B cell (primary cell): ENCODE data around the gene ARHGEF10L. TPM values are rescaled to one million over a fixed set of nuclear protein-coding genes. Genes with fewer than 3 reads are reported as not detected.

ENCODE experiments used
- ATAC-seq: fragments of 200-7000 bp; cut with Tn5 transposase; one replicate; pipeline ENCODE4 v1.10.0; 2021; ENCODE audit warnings: low read depth, mild to moderate bottlenecking, moderate number of reproducible peaks, moderate library complexity
- CTCF ChIA-PET: fragments of 350-600 bp; sonication (Branson Sonifier 250); formaldehyde crosslinking; loops from one replicate; lab custom pipeline; 2021; ENCODE audit warnings: antibody characterized with exemption, inconsistent platforms; lab: Charles Lee
- POLR2A ChIA-PET: fragments of 350-600 bp; sonication (Branson Sonifier 250); formaldehyde crosslinking; loops from one replicate; lab custom pipeline; 2021; ENCODE audit warnings: antibody characterized with exemption; lab: Charles Lee
- DNase-seq: peaks from one replicate; pipeline ENCODE4 v3.0.0; 2013
- H2AFZ ChIP-seq: 2 replicates; pipeline ENCODE4 v1.6.1; 2012; ENCODE audit warnings: mild to moderate bottlenecking, low read depth, low read length; ENCODE audit not compliant: insufficient read depth, poor library complexity, severe bottlenecking
- H3K27ac ChIP-seq, 2 donors: 1 replicate in 1 of 2; 2 replicates in 1 of 2; pipeline ENCODE4 v1.5.1; 2012 to 2013; ENCODE audit warnings: low read length in 2 of 2, mild to moderate bottlenecking in 2 of 2, moderate library complexity in 1 of 2
- H3K27me3 ChIP-seq, 4 experiments: fragments of 200-600 bp in 1 of 4; sonication (generic) in 1 of 4; replicated peaks in 1 of 4; 1 replicate in 2 of 4; 2 replicates in 2 of 4; pipeline versions ENCODE4 v1.6.1 to v1.7.0; 2013 to 2016; ENCODE audit warnings: low read length in 3 of 4, mild to moderate bottlenecking in 2 of 4, mixed read lengths in 1 of 4, moderate library complexity in 1 of 4; ENCODE audit not compliant: insufficient read depth in 4 of 4, control insufficient read depth in 3 of 4; ENCODE audit errors: control extremely low read depth in 1 of 4
- H3K36me3 ChIP-seq, 2 experiments: replicated peaks in 1 of 2; 1 replicate in 1 of 2; 2 replicates in 1 of 2; pipeline versions ENCODE4 v1.6.1 to v1.7.1; 2013; ENCODE audit warnings: low read length in 1 of 2; ENCODE audit not compliant: insufficient read depth in 2 of 2, control insufficient read depth in 1 of 2; ENCODE audit errors: control extremely low read depth in 1 of 2, extremely low read depth in 1 of 2
- H3K4me1 ChIP-seq, 2 donors: fragments of 200-600 bp in 1 of 2; sonication (generic) in 1 of 2; 1 replicate in 1 of 2; 2 replicates in 1 of 2; pipeline versions ENCODE4 v1.5.1 to v1.6.1; 2013 to 2017; ENCODE audit warnings: low read length in 2 of 2; ENCODE audit not compliant: control insufficient read depth in 2 of 2, insufficient read depth in 2 of 2
- H3K4me2 ChIP-seq: replicated peaks from 2 replicates; pipeline ENCODE3; 2012; ENCODE audit warnings: mild to moderate bottlenecking, low read depth, low read length; ENCODE audit not compliant: poor library complexity, severe bottlenecking
- H3K4me3 ChIP-seq, 5 experiments: fragments of 200-600 bp in 1 of 5; sonication (generic) in 1 of 5; 1 replicate in 3 of 5; 2 replicates in 2 of 5; pipeline versions ENCODE4 v1.5.1 to v1.7.0; 2011 to 2016; ENCODE audit warnings: low read length in 4 of 5, mild to moderate bottlenecking in 4 of 5, low read depth in 2 of 5, control low read depth in 1 of 5, moderate library complexity in 1 of 5; ENCODE audit not compliant: insufficient read depth in 1 of 5; ENCODE audit errors: control extremely low read depth in 1 of 5, extremely low read depth in 1 of 5
- H3K79me2 ChIP-seq: fragments of 200-600 bp; sonication (generic); one replicate; pipeline ENCODE4 v1.6.0; 2016; ENCODE audit warnings: low read length; ENCODE audit not compliant: control insufficient read depth, insufficient read depth
- H3K9ac ChIP-seq: fragments of 200-600 bp; sonication (generic); 2 replicates; pipeline ENCODE4 v1.6.1; 2017; ENCODE audit warnings: mild to moderate bottlenecking, low read length, moderate library complexity
- H3K9me3 ChIP-seq, 3 donors: one replicate each; pipeline versions ENCODE4 v1.6.1 to v1.7.1; 2013; ENCODE audit warnings: low read length in 2 of 3; ENCODE audit not compliant: control insufficient read depth in 2 of 3, insufficient read depth in 1 of 3; ENCODE audit errors: control extremely low read depth in 1 of 3
- H4K20me1 ChIP-seq: 2 replicates; pipeline ENCODE4 v1.6.0; 2012; ENCODE audit warnings: mild to moderate bottlenecking, low read length; ENCODE audit not compliant: insufficient read depth, control insufficient read depth, poor library complexity, severe bottlenecking
- H3K27ac Mint-ChIP-seq: one replicate; pipeline ENCODE4 v1.8.0; 2021; ENCODE audit warnings: mixed read lengths
- H3K27me3 Mint-ChIP-seq: one replicate; pipeline ENCODE4 v1.8.0; 2021; ENCODE audit warnings: mixed read lengths
- H3K4me1 Mint-ChIP-seq: one replicate; pipeline ENCODE4 v1.8.0; 2021; ENCODE audit warnings: mixed read lengths
- H3K4me3 Mint-ChIP-seq: one replicate; pipeline ENCODE4 v1.8.0; 2021; ENCODE audit warnings: mixed read lengths
- H3K9me3 Mint-ChIP-seq: one replicate; pipeline ENCODE4 v1.8.0; 2022; ENCODE audit warnings: mixed read lengths; ENCODE audit not compliant: insufficient read depth
- EZH2 ChIP-seq: IDR thresholded peaks from 2 replicates; pipeline ENCODE4 v1.6.1; 2012; ENCODE audit warnings: borderline replicate concordance, low read depth, mild to moderate bottlenecking, moderate library complexity, low read length; ENCODE audit not compliant: insufficient read depth, poor library complexity, severe bottlenecking
- WGBS: methylation state at CpG from one replicate; pipeline ENCODE4 v1.1.5; 2013; ENCODE audit warnings: missing lambda C conversion rate; ENCODE audit not compliant: insufficient coverage; 5-methylcytosine and 5-hydroxymethylcytosine counted together
- intact Hi-C: fragments of 100-400 bp; cut with micrococcal nuclease; formaldehyde crosslinking; loops from one replicate; pipeline ENCODE4 v1.10.0; 2022
- polyA plus RNA-seq: library from polyadenylated mRNA; depleted of rRNA; stranded (reverse); fragments of >200 nt; gene quantifications from 2 replicates; pipeline ENCODE4 v1.2.3, GENCODE V29; 2012
- total RNA-seq, 2 donors: library from RNA; stranded (reverse); fragments of 120-200 nt in 1 of 2; gene quantifications; 1 replicate in 1 of 2; 2 replicates in 1 of 2; pipeline versions ENCODE4 v1.2.3 to v1.2.4, GENCODE V29; 2013 to 2022
- TF ChIP-seq, protein P1 (sequence below): fragments of 200-600 bp; IDR thresholded peaks from one replicate; pipeline ENCODE4 v1.8.0; 2022; ENCODE audit warnings: antibody characterized with exemption, mild to moderate bottlenecking

Gene ARHGEF10L
- total and polyA plus RNA-seq, 2 donors (not counting 1 experiment from before 2014, with no cell fraction given), result 2.0 to 4.9 TPM

DNA sequence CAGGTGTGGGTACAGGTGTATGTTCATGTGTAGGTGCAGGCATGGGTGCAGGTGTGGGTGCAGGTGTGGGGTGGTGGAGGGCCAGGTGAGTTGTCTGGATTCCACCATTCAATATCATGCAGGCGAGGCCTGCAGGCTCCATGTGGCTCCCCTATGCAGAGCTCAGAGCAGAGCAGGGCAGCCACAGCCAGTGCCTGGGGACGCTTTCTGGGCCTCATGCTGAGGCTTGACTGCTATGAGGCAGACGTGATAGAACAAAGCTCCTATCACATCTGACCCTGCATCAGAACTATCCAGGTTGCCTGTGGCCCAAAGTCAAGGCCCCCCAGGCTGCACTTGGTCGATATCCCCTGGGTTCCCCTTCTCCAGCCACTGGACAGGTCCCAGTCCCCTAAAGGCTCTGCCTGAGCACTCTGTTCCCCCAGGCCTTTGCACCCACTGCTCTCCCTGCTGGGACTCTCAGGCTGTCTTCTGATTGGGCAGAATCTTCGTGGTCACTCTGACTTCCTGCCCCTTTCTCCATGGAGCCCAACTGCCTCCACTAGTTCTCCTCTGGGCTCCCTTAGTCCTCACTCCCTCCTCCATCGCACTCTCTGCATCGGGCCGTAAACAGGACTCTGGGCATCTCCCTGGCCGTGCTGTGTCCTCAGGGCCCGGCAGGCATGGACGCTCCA, 137.0 kb downstream of the ARHGEF10L start:
- peaks cover 0 to 4% of the 10 kb centered on the region in 2 donors for H3K4me1 ChIP-seq
- no peaks in the 10 kb centered on the region for H3K27me3 ChIP-seq
- POLR2A ChIA-PET, result no interaction called here
- no peak overlapping the region for H3K27ac ChIP-seq
- no peaks in the 10 kb centered on the region for H4K20me1 ChIP-seq
- no peaks in the 10 kb centered on the region for H3K36me3 ChIP-seq
- no peak overlapping the region for H3K4me3 Mint-ChIP-seq
- CTCF ChIA-PET, result interaction anchor here (1.6 kb wide), 1 partner anchor 12 kb away, joined by 3 read pairs; no protein-coding TSS in a partner anchor
- peaks cover 0 to 7% (median 0%) of the 10 kb centered on the region in 3 donors for H3K9me3 ChIP-seq
- H2AFZ ChIP-seq, result no peak overlapping the region
- H3K4me2 ChIP-seq, result no peak overlapping the region
- no peaks in the 10 kb centered on the region for H3K9me3 Mint-ChIP-seq
- no peaks in the 10 kb centered on the region for H3K27me3 Mint-ChIP-seq
- TF ChIP-seq, protein P1, sequence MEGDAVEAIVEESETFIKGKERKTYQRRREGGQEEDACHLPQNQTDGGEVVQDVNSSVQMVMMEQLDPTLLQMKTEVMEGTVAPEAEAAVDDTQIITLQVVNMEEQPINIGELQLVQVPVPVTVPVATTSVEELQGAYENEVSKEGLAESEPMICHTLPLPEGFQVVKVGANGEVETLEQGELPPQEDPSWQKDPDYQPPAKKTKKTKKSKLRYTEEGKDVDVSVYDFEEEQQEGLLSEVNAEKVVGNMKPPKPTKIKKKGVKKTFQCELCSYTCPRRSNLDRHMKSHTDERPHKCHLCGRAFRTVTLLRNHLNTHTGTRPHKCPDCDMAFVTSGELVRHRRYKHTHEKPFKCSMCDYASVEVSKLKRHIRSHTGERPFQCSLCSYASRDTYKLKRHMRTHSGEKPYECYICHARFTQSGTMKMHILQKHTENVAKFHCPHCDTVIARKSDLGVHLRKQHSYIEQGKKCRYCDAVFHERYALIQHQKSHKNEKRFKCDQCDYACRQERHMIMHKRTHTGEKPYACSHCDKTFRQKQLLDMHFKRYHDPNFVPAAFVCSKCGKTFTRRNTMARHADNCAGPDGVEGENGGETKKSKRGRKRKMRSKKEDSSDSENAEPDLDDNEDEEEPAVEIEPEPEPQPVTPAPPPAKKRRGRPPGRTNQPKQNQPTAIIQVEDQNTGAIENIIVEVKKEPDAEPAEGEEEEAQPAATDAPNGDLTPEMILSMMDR, result no peak
- TF ChIP-seq EZH2, result no peak
- ATAC-seq (no peak), DNase-seq (no peak)
- H3K79me2 ChIP-seq, result no peaks in the 10 kb centered on the region
- intact Hi-C loops, result no loop called here
- H3K9ac ChIP-seq, result no peak overlapping the region
- H3K4me3 ChIP-seq, result no peak overlapping the region
- peaks cover 7% of the 10 kb centered on the region for H3K4me1 Mint-ChIP-seq
- WGBS, result 84% methylated on average over 11 of the region's 11 CpGs
- no peak overlapping the region for H3K27ac Mint-ChIP-seq

GRCh38 chr1:17678011-17678410, 138.5 kb downstream of the ARHGEF10L start:
- H3K27ac Mint-ChIP-seq, result no peak overlapping the region
- no peak overlapping the region for H2AFZ ChIP-seq
- H3K79me2 ChIP-seq, result no peaks in the 10 kb centered on the region
- no peak for ATAC-seq
- H3K27me3 Mint-ChIP-seq, result no peaks in the 10 kb centered on the region
- H3K4me1 Mint-ChIP-seq, result no peaks in the 10 kb centered on the region
- no peak overlapping the region for H3K9ac ChIP-seq
- no peak for DNase-seq
- no peaks in the 10 kb centered on the region for H3K9me3 Mint-ChIP-seq
- TF ChIP-seq, protein P1, result no peak
- no peak for TF ChIP-seq EZH2
- no peak overlapping the region for H3K4me2 ChIP-seq
- H3K4me3 ChIP-seq, result no peak overlapping the region
- no peaks in the 10 kb centered on the region for H3K27me3 ChIP-seq
- WGBS, result 87% methylated on average over 3 of the region's 6 CpGs
- H3K4me3 Mint-ChIP-seq, result no peak overlapping the region
- no peaks in the 10 kb centered on the region for H4K20me1 ChIP-seq
- ChIA-PET CTCF (interaction anchor here (1.6 kb wide), 1 partner anchor 13 kb away, joined by 3 read pairs; no protein-coding TSS in a partner anchor), POLR2A (no interaction called here)
- no peaks in the 10 kb centered on the region for H3K36me3 ChIP-seq
- no peak overlapping the region for H3K27ac ChIP-seq
- intact Hi-C loops, result no loop called here
- no peaks in the 10 kb centered on the region for H3K4me1 ChIP-seq
- peaks cover 0 to 7% (median 0%) of the 10 kb centered on the region in 3 donors for H3K9me3 ChIP-seq
